Skeletal muscle satellite cell (primary cell): ENCODE measurements around the gene CNEP1R1.
"Not testable (repeated sequence)": the region's sequence is repeated elsewhere in the genome, so short reads cannot be mapped to it uniquely, and the experiment has no call there.

Experiments used
- H3K27me3 ChIP-seq: 2 replicates; pipeline ENCODE4 v1.7.0; 2013; ENCODE audit warnings: low read length; ENCODE audit not compliant: control insufficient read depth, insufficient read depth
- H3K36me3 ChIP-seq: 2 replicates; pipeline ENCODE4 v1.7.0; 2013; ENCODE audit warnings: mild to moderate bottlenecking, control low read depth, low read length; ENCODE audit not compliant: insufficient read depth
- H3K4me1 ChIP-seq: 2 replicates; pipeline ENCODE4 v1.7.0; 2013; ENCODE audit warnings: low read length; ENCODE audit not compliant: control insufficient read depth, insufficient read depth
- H3K4me2 ChIP-seq: 2 replicates; pipeline ENCODE4 v1.7.0; 2013; ENCODE audit warnings: mild to moderate bottlenecking, low read length
- H3K4me3 ChIP-seq: 2 replicates; pipeline ENCODE4 v1.7.0; 2013; ENCODE audit warnings: low read length
- H3K9ac ChIP-seq: 2 replicates; pipeline ENCODE4 v1.7.0; 2013; ENCODE audit warnings: mild to moderate bottlenecking, low read depth, low read length, moderate library complexity
- H3K9me3 ChIP-seq: replicated peaks from 2 replicates; pipeline ENCODE4 v1.7.0; 2013; ENCODE audit warnings: mild to moderate bottlenecking, control low read depth, low read length

CNEP1R1 gene

DNA sequence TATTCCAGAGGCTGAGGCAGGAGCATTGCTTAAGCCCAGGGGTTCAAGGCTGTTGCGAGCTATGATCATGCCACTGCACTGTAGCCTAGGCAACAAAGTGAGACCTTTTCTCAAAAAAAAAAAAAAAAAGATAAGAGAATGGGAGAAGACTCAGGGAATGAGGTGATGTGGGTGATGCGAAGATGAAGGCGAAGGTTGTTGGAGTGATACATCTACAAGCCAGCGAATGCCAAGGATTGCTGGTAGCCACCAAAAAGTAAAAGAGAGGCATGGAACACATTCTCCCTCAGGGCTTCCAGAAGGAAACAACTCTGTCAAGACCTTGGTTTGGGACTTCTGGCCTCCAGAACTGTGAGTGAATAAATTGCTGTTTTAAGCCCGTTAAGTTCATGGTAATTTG lies 26.0 kb upstream of the CNEP1R1 start:
- Histone ChIP-seq H3K4me3 (no peak overlapping the region), H3K4me1 (no peaks in the 10 kb centered on the region), H3K36me3 (no peaks in the 10 kb centered on the region), H3K9ac (no peak overlapping the region), H3K27me3 (peaks cover 12% of the 10 kb centered on the region), H3K9me3 (no peaks in the 10 kb centered on the region), H3K4me2 (no peak overlapping the region)

DNA sequence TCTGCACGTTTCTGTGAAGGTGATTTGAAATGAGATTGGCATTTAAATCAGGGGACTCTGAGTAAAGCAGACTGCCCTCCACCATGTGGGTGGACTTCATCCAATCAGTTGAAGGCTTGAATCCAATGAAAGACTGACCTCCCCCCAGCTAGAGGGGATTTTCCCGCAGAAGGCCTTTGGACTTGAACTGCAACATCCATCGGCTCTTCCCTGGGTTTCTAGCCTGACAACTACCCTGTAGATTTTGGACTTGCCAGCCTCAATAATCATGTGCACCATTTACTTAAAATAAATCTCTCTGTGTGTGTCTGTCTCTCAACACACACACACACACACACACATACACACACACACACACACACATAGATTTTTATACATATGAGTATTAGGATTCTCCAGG lies 23.9 kb upstream of the CNEP1R1 start:
- no peak overlapping the region for H3K9ac ChIP-seq
- no peaks in the 10 kb centered on the region for H3K9me3 ChIP-seq
- H3K4me2 ChIP-seq, result no peak overlapping the region
- H3K27me3 ChIP-seq, result peaks cover 6% of the 10 kb centered on the region
- no peak overlapping the region for H3K4me3 ChIP-seq
- no peaks in the 10 kb centered on the region for H3K36me3 ChIP-seq
- no peaks in the 10 kb centered on the region for H3K4me1 ChIP-seq

DNA sequence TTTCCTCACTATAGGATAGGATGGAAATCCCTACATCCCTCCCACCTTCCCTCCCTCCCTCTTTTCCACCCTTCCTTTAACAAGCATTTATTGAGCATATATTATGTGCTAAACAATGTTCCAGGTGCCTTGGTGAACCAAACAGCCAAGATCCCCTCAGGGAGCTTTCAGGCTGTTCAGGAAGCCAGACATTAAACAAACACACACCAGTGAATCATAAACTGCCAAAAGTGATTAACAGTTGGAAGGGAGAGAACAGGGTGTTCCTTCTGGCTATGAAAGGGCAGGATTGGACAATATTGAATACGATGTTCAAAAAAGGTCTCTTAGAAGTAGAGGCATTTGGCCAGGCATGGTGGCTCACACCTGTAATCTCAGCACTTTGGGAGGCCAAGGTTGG lies 22.8 kb upstream of the CNEP1R1 start:
- no peak overlapping the region for H3K9ac ChIP-seq
- no peak overlapping the region for H3K4me2 ChIP-seq
- H3K4me1 ChIP-seq, result no peaks in the 10 kb centered on the region
- no peaks in the 10 kb centered on the region for H3K36me3 ChIP-seq
- H3K27me3 ChIP-seq, result peaks cover 4% of the 10 kb centered on the region
- H3K9me3 ChIP-seq, result no peaks in the 10 kb centered on the region
- no peak overlapping the region for H3K4me3 ChIP-seq

DNA sequence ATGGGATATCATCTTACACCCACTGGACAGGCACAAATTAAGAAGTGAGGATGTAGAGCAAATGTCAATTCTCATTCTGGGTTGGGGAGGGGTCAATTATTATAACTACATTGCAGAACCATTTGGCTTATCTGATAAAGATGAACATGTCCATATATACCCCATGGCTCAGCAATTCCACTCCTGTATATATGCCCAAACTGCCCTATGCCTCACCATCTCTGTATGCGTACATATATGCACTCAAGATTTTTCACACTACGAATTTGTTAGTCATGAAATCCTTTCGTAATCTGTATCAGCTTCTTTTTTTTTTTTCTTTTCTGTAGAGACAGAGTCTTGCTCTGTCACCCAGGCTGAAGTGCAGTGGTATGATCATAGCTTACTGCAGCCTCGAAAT lies 20.8 kb upstream of the CNEP1R1 start:
- H3K4me3 ChIP-seq, result no peak overlapping the region
- no peak overlapping the region for H3K4me2 ChIP-seq
- H3K9me3 ChIP-seq, result no peaks in the 10 kb centered on the region
- peaks cover 2% of the 10 kb centered on the region for H3K27me3 ChIP-seq
- no peaks in the 10 kb centered on the region for H3K4me1 ChIP-seq
- no peaks in the 10 kb centered on the region for H3K36me3 ChIP-seq
- no peak overlapping the region for H3K9ac ChIP-seq

DNA sequence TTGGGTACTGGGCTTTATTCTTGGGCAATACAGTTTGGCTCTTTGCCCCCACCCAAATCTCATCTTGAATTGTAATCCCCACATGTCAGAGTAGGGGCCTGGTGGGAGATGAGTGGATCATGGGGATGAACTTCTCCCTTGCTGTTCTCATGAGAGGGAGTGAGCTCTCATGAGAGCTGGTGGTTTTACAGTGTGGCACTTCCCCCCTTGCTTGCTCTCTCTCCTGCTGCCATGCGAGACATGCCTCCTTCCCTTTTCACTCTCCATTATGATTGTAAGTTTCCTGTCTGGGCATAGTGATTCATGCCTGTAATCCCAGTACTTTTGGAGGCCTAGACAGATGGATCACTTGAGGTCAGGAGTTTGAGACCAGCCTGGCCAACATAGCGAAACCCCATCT lies 18.1 kb upstream of the CNEP1R1 start:
- H3K4me2 ChIP-seq, result no peak overlapping the region
- no peak overlapping the region for H3K9ac ChIP-seq
- no peaks in the 10 kb centered on the region for H3K36me3 ChIP-seq
- no peaks in the 10 kb centered on the region for H3K4me1 ChIP-seq
- no peaks in the 10 kb centered on the region for H3K27me3 ChIP-seq
- H3K4me3 ChIP-seq, result no peak overlapping the region
- no peaks in the 10 kb centered on the region for H3K9me3 ChIP-seq

DNA sequence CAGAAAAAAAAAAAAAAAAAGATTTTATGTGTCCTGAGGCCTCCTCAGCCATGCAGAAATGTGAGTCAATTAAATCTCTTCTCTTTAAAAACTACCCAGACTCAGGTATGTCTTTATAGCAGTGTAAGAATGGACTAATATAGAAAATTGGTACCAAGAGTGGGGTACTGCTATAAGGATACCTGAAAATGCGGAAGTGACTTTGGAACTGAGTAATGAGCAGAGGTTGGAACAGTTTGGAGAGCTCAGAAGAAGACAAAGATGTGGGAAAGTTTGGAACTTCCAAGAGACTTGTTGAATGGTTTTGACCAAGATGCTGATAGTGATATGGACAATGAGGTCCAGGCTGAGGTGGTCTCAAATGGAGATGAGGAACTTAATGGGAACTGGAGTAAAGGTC lies 17.3 kb upstream of the CNEP1R1 start:
- H3K27me3 ChIP-seq, result no peaks in the 10 kb centered on the region
- no peak overlapping the region for H3K4me2 ChIP-seq
- H3K4me3 ChIP-seq, result no peak overlapping the region
- no peaks in the 10 kb centered on the region for H3K36me3 ChIP-seq
- H3K9ac ChIP-seq, result no peak overlapping the region
- H3K9me3 ChIP-seq, result no peaks in the 10 kb centered on the region
- no peaks in the 10 kb centered on the region for H3K4me1 ChIP-seq

DNA sequence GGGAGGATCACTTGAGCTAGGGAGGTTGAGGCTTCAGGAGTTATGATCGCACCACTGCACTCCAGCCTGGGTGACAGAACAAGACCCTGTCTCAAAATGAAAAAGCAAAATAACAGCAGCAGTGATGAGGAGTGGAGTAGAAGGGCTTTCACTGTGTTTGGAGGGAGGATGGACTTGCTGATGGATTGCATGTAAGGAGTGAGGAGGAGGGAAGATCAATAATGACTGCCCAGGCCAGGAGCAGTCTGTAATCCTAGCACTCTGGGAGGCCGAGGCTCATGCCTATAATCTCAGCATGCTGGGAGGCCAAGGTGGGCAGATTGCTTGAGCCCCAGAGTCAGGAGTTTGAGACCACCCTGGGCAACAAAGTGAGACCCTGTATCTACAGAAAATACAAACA lies 14.8 kb upstream of the CNEP1R1 start:
- no peaks in the 10 kb centered on the region for H3K4me1 ChIP-seq
- H3K36me3 ChIP-seq, result no peaks in the 10 kb centered on the region
- H3K4me3 ChIP-seq, result no peak overlapping the region
- H3K9ac ChIP-seq, result no peak overlapping the region
- H3K4me2 ChIP-seq, result no peak overlapping the region
- H3K27me3 ChIP-seq, result no peaks in the 10 kb centered on the region
- no peaks in the 10 kb centered on the region for H3K9me3 ChIP-seq

DNA sequence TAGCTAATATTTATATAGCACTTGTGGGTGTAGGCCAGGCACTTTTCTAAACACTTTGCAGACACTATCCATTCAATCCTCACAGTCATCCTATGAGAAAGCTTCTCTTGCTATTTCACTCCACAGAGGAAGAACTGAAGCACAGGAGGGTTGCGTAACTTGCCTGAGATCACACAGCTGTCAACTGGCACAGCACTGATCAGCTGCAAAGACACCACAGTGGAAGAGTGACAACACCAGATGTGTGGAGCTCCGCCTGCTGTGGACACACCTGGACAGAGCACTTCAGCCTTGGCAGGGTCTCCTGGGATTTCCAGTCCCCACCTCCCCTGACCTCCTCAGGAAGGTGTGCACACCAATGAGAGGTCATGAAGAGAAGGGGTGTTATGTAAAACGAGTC lies 13.3 kb upstream of the CNEP1R1 start:
- Histone ChIP-seq H3K4me3 (no peak overlapping the region), H3K4me1 (no peaks in the 10 kb centered on the region), H3K4me2 (no peak overlapping the region), H3K27me3 (no peaks in the 10 kb centered on the region), H3K36me3 (no peaks in the 10 kb centered on the region), H3K9ac (no peak overlapping the region), H3K9me3 (no peaks in the 10 kb centered on the region)

DNA sequence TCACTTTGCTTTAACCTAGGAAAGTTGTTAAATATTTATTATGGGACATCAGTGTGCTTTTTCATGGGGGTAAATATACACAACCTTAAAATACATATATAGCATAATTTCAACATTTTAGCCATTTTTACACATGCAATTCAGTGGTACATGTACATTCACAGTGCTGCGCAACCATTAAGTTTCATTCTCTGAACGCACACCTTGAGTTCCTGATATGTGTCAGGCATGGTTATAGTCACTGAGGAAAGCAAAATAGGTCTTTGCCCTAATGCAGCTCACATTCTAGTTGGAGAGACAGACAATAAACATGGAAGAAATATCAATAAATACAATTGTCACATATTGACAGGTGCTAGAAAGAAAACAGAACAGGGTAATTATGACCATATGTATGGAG lies 12.8 kb upstream of the CNEP1R1 start:
- Histone ChIP-seq H3K4me2 (no peak overlapping the region), H3K4me1 (no peaks in the 10 kb centered on the region)

DNA sequence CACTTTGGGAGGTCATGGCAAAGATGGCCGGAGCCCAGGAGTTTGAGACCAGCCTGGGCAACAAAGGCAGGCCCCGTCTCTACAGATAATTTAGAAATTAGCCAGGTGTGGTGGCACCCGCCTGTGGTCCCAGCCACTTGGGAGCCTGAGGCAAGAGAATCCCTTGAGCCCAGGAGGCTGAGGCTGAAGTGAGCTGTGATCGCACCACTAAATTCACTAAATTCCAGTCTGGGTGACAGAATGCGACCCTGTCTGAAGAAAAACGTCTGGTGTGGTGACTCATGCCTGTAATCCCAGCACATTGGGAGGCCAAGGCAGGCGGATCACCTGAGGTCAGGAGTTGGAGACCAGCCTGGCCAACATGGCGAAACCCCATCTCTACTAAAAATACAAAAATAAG lies 10.8 kb upstream of the CNEP1R1 start:
- H3K27me3 ChIP-seq, H3K4me3 ChIP-seq, H3K9ac ChIP-seq, H3K36me3 ChIP-seq, H3K4me1 ChIP-seq, H3K4me2 ChIP-seq, H3K9me3 ChIP-seq: not testable (repeated sequence)

More for the DNA sequence above, 12.8 kb upstream of the CNEP1R1 start:
- Histone ChIP-seq H3K9me3 (no peaks in the 10 kb centered on the region), H3K27me3 (no peaks in the 10 kb centered on the region), H3K36me3 (no peaks in the 10 kb centered on the region), H3K9ac (no peak overlapping the region), H3K4me3 (no peak overlapping the region)

DNA sequence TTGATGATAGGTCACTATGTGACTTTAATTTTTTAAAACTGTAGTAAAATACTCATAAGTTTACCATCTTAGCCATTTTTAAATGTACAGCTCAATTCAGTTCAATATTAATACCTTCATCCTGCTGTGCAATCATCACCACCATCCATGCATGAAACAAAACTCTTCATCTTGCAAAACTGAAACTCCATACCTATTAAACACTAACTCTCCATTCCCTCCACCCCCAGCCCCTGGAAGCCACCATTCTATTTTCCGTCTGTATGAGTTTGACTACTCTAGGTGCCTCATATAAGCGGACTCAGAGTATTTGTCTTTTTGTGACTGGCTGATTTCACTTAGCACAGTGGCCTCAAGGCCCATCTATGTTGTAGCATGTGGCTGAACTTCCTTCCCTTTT lies 9.4 kb upstream of the CNEP1R1 start:
- Histone ChIP-seq H3K27me3 (peaks cover 11% of the 10 kb centered on the region), H3K4me2 (no peak overlapping the region), H3K9ac (no peak overlapping the region), H3K9me3 (no peaks in the 10 kb centered on the region), H3K4me3 (no peak overlapping the region), H3K36me3 (no peaks in the 10 kb centered on the region), H3K4me1 (no peaks in the 10 kb centered on the region)

DNA sequence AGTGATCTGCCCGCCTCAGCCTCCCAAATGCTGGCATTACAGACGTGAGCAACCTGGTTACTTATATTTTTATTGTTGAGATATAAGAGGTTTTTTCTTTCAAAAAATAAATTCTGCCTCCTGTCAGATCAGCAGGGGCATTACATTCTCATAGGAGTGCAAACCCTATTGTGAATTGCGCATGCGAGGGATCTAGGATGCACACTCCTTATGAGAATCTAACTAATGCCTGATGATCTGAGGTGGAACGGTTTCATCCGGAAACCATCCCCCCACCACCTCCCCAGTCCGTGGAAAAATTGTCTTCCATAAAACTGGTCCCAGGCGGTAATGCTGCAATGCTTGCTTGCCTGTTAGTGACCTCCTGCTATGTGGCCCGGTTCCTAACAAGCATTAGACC lies 7.5 kb upstream of the CNEP1R1 start:
- no peak overlapping the region for H3K9ac ChIP-seq
- H3K9me3 ChIP-seq, result no peaks in the 10 kb centered on the region
- no peak overlapping the region for H3K4me2 ChIP-seq
- H3K4me3 ChIP-seq, result no peak overlapping the region
- H3K27me3 ChIP-seq, result peaks cover 24% of the 10 kb centered on the region
- no peaks in the 10 kb centered on the region for H3K36me3 ChIP-seq
- no peaks in the 10 kb centered on the region for H3K4me1 ChIP-seq

DNA sequence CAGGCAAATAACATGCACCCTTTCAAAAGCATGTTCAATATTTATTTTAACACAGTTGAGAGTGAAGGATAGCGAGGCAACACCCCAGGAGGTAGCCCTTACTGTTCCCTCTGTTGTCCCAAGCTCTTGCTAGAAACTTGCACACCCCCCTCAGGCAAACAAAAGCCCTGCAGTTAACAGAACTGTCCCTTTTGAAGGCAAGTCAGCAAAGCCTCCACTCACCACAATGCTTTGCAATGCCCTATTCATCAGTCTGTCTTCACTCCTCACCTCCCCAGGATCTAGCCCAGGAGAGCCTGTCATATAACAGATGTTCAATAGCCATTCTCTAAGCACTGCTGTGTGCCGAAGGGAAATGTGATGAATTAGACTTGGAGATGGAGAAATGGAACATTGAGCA lies 3.5 kb upstream of the CNEP1R1 start:
- Histone ChIP-seq H3K9ac (no peak overlapping the region), H3K4me3 (no peak overlapping the region), H3K36me3 (no peaks in the 10 kb centered on the region), H3K4me1 (peaks cover 5% of the 10 kb centered on the region), H3K9me3 (no peaks in the 10 kb centered on the region), H3K4me2 (no peak overlapping the region), H3K27me3 (peaks cover 24% of the 10 kb centered on the region)
